GM21717 (cell line): ENCODE data around the gene CERS3.

Experiments used
- ATAC-seq: cut with Tn5 transposase; IDR thresholded peaks from one replicate; pipeline ENCODE4 v1.9.1; 2021; ENCODE audit warnings: mild to moderate bottlenecking, moderate library complexity; ENCODE audit not compliant: unreplicated experiment

Gene CERS3

GRCh38 chr15:100385300-100386050 is 143.3 kb downstream of the CERS3 start:
- ATAC-seq: no peak

GRCh38 chr15:100384108-100384410 is 144.7 kb downstream of the CERS3 start:
- ATAC-seq: no peak

- ATAC-seq: no peak
Observed at GRCh38 chr15:100383302-100384107, 145.2 kb downstream of the CERS3 start.

GRCh38 chr15:100373942-100374341 is 154.8 kb downstream of the CERS3 start:
- no peak for ATAC-seq

- no peak for ATAC-seq
Observed at GRCh38 chr15:100373120-100373896, 155.4 kb downstream of the CERS3 start.

GRCh38 chr15:100372739-100373119 is 156.0 kb downstream of the CERS3 start:
- no peak for ATAC-seq

GRCh38 chr15:100355342-100355741 is 173.4 kb downstream of the CERS3 start:
- ATAC-seq: no peak

GRCh38 chr15:100353449-100353848 is 175.3 kb downstream of the CERS3 start:
- ATAC-seq: no peak

GRCh38 chr15:100350434-100351226 is 178.1 kb downstream of the CERS3 start:
- ATAC-seq: no peak
